NCI-H345 (cell line): ENCODE data around the gene TNNT3.
"Not testable (repeated sequence)": the region's sequence is repeated elsewhere in the genome, so short reads cannot be mapped to it uniquely, and the experiment has no call there.

Experiments
- DNase-seq: peaks from one replicate; lab custom pipeline; 2025; lab: John Stamatoyannopoulos, UW

TNNT3 gene

DNA sequence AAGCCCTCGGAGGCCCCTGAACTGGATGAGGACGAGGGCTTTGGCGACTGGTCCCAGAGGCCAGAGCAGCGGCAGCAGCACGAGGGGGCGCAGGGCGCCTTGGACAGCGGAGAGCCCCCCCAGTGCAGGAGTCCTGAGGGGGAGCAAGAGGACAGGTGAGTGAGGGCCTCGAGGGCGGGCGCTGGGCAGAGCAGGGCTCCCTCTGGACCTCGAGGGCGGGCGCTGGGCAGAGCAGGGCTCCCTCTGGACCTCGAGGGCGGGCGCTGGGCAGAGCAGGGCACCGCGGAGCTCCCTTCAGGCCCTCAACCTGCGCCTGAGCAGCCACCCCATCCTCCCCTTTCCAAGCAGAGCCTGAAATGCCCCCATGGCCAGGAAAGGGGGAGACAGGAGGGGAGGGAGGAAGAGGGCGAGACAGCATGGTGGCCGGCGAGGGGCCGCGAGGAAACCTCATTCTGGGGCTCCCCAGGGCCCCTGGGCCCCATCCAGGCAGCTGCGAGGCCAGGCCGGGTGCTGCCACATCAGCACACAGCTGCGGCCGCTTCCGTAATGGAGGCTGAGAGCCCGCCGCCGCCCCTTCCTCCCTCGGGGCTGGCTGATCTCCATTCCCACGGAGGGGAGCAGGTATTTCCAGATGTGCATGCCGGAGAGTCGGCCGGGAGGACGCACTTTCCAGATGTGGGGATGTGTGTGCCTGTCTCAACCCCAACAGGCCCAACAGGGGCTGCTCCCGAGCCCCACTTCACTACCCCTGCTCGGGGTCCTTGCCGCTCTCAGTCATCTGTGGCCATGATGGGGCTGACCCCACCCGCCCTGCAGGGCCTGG is 37.9 kb upstream of the TNNT3 start:
- DNase-seq = no peak

DNA sequence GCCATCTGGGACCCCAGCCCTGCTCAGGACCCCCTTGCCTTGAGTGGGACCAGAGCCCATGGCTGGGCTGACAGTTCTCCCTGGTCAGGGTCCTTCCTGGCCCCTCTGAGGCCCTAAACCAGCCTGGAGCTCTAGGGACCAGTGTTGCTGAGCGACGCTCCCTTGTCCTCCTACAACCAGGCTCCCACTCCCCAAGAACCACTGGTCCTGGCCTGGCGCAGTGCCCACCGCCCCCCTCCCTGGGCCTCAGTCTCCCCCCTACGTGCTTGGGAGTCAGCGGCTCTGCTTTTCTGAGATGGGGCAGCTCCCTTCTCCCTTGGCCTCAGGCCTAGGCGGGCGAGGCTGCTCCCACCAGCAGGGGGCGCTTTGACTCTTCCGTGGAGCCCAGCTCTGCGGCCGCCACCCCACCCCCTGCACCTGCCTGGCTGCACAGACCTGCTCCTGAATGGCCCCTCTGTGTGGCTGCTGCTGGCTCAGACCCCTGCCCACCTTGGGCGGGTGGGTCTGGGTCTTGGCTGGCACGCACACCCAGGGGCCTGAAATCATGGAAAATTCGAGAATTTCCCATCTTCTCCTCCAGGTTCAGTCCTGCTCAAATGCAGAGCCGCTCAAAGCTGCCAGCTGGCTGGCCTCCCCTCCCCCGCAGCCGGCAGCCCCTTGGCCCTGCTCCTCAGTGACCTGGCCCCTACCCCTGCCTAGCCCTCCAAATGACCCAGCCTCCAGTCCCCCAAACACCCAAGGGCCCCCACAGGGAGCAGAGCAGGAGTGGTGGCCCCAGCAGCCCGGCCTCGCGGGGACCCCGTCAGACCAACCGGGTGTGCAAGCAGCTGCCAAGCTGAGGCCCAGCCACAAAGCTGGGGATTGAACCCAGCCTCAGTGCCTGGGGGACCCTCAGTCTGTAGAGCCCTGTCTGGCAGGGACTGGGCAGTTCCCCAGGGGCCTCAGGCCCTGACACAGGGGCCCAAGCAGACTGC is 37.0 kb upstream of the TNNT3 start:
- DNase-seq = peak; percentile 81

DNA sequence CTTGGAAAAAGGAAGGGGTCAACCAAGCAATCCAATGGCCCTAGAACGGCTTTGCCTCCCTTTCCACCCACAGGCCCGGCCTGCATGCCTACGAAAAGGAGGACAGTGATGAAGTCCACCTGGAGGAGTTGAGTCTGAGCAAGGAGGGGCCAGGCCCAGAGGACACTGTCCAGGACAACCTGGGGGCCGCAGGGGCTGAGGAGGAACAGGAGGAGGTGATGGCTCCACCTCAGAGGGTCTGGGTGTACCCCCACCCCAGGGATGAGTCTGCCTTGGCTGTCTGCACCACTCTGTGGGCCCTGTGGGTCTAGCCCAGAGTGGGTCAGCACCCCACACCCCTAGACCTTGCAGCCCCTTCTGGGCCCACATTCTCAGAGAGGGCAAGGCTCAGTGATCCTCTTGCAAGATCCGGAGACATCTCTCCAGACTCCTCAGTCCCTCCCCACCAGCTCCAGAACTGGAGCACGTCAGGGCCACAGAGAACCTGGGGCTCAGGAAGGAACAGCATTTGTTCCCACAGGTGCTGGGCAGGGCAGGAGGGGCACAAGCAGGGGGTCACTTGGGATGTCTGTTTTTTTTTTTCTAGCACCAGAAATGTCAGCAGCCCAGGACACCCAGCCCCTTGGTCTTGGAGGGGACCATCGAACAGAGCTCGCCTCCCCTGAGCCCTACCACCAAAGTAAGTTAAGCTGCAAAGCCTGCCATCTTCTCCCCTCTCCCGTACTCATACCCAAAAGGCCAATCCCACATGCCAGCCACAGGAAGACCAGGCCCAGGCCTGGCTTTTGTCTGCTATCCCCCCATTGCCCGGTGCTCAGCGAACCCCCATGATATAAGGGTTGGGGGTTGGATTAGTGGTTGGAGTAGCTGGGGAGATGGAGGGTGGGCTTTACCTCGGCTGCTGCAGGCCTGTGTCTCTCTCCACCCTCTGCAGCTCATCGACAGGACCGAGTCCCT is 35.9 kb upstream of the TNNT3 start:
- no peak for DNase-seq

DNA sequence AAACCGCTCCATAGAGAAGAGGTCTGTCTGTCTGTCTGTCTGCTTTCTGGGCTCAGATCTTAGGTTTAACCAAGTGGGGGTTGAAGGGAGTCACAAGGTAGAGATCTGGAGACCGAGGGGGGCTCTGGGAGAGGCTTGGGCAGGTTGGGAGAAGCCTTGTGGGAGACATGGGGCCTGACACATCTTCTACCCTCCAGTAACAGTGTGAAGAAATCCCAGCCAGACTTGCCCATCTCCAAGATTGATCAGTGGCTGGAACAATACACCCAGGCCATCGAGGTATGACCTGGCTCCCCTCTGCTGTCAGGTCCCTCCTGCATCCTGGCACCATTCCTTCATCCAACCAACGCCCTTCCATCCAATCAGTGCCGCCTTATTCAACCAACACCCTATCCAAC is 35.2 kb upstream of the TNNT3 start:
- no peak for DNase-seq

DNA sequence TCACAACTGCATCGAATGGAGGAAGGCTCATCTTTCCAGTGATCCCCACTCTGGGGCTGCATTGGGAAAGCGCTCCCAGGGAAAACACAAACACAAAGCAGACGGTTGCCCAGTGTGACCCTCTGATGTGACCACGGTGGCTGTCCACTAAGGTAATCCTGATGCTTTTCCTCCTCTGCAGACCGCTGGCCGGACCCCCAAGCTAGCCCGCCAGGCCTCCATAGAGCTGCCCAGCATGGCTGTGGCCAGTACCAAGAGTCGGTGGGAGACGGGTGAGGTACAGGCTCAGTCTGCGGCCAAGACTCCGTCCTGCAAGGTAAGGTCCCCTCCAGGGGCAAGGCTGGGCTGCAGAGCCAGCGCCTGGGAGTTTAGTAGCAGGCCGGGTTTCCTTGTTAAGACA is 33.0 kb upstream of the TNNT3 start:
- not testable (repeated sequence) for DNase-seq

DNA sequence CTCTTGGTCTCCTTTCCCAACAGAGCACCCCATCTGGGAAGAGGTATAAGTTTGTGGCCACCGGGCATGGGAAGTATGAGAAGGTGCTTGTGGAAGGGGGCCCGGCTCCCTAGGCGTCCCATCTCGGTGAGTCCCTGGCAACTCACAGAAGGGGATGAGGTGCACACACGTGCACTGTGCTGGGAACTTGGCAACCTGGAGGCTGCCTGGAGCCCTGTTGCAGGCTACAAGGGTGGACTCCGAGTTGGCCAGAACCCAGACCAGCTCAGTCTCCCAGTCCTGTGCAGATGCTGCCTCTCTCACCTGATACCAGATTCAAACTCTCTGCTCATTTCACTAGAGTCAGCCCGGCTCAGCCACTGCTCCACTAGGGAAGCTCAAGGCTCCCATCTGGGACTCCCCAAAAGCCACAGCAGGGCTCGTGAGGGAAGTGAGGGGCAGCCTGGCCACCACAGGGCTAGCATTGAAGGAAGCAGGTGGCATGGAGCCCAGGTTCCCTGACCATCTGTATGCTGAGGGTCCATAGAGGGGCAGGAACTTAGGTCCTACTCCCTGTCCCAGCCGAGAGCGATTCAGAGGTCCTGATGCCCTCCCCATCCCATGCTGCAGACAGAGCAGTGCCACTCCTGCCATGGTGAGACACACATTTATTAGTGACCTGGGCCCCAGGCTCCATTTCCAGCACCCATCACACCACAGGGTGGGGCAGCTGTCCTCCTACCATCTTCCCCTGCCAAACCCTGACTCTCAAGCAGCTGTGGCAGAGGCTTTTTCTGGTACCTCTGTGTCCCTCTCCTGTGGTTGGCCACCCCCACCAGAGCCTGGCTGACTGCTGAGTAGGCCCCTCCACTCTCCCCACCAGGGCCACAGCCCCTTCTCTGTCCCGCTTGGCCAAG is 31.8 kb upstream of the TNNT3 start:
- DNase-seq = no peak

DNA sequence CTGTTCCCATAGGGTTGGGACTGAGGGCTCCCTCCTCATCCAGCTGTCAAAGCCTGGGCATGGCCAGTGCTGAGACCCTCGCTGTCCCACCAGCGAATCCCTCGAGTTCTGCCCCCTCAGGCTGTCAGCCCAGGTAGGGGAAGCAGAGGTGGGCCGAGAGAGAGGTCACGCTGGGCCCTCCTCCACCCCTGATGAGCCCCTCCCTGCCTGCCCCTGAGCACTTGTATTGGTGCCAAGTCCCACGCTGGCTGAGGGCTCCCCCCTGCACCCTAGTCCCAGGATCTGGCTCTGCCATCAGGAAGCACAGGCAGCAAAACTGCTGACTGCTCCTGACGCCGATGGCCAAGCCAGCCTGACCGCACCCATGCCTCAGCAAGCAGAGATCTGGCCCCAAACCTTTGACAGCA is 31.2 kb upstream of the TNNT3 start:
- DNase-seq = no peak

DNA sequence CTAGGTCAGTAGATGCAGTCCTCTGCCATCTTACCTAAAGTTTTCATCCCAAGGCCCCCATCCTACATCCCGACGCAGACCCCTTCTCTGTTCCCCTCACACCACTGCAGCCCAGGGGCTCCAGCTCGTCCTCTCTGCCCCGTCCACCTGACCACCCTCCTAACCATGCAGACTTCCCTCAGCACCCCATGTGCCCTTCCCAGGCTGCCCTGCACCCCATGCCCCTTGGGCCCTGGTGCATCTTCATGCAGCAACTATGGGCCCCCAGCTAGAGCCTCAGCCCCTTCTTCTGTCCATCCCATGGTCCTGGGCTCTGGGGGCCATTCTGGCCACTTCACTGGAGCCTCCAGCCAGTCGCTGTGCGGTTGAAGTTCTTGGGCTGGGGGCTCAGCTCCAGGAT is 30.7 kb upstream of the TNNT3 start:
- no peak for DNase-seq

DNA sequence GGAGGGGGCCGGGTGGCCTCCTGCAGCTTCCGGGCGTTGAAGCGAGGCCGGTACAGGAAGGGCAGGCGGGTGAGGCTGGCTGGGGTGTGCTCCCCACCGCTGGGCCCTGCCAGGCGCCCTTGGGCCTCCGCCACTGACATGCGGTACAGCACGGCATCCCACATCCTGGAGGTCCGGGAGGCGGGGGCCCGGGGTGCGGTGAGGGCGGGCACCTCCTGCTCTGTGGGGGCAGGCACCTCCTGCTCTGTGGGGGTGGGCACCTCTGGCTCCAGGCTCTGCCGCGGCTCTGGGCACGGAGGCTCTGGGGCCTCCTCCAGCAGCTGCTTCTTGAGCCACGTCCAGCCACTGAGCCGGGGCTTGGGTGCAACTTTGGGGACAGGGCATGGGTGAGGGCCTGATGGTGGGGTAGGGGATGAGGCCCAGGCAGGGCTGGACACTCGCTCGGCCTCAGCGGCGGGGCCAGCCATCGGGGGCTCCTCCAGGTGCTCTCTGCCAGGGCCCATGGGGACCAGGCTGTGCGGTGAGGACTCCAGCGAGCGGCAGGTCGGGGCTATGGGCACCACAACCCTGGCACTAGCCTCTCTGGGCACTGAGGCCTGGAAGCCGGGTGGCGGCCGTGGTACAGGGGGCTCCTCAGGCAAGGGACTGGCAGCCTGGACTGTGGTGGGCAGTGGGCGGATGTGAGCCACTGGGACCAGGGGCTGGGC is 30.1 kb upstream of the TNNT3 start:
- DNase-seq = no peak

DNA sequence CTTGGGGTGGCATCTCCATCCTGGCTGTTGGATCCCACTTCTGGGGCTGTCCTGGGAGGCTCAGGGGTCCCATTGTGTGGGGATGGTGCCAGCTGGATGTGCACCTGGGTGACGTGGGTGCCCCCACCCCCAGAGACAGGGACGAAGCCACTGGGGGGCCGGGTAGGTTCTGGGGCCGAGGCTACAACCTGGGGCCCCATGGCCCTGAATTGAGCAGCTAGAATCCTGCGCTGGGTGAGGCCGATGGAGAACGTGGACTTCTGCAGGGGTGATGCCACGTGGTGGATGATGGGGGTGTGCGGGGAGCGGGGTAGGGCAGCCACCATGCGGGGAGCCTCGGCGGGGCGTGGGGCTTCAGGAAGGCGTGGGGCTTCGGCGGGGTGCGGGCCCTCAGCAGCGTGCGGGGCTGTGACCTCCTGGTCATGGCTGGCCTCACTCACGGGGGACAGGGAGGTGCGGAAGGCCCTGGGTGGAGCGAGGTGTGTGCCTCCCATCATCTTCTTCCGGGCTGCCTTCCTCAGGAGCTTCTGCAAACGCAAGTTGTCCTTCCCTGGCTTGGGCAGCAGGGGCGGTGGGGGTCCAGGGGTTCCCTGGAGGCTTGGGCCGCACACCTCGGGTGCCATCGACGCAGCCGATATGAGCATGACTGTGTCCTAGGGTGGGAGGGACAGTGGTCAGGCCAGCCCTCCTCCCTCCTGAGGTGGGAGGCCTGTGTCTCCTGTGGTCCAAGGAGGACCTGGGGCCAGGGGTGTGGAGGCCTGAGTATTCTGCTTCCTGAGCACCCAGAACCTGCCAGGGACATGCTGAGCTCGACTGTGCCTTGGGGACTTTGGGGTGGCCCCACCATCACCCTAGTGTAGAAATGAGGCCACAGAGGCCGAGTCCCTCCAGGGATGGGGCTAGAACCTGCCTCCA is 29.3 kb upstream of the TNNT3 start:
- no peak for DNase-seq

DNA sequence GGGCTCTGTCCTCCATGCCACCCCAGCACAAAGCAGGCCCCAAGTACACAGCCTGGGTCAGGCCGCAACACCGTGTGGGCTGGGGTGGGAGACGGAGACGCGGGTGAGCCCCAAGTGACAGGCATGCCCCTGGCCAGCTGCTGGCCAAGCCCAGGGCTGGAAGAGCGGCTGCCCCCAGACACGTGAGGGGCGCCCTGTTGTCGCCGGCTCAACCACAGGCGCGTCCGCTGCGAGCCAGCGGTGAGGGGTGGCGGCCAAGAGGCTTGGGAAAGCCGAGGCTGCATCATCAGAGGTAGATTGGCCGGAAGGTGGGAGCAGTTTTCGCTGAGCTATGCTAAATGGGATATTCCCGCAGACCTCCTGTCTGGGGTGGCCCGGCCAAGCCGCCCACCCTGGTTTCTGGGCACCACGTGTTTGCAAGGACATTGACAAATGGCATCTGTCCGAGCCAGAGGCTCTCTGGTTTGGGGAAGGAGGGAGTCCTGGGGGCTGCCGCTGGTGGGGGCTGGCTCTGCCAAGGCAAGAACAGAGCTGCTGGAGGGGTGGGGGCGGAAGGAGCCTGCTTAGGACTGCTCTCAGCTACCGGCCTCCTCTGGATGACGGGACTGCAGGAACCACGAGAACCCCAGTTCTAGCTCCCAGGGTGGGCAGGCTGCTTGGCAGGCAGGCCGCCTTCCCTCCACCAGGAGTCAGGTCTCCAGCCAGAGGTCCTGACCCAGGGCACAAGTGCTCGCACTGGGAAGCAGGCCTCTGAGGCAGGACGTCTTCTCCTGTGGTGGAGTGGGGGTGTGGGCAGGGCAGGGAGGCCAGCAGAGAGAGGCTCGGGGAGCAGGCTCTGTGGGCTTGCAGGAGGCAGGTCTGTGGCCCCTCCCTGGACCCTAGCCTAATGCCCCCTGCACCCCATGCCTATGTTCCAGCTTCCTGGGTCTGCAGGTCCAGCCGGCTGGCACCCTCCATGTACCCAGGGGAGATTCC is 28.4 kb upstream of the TNNT3 start:
- no peak for DNase-seq

DNA sequence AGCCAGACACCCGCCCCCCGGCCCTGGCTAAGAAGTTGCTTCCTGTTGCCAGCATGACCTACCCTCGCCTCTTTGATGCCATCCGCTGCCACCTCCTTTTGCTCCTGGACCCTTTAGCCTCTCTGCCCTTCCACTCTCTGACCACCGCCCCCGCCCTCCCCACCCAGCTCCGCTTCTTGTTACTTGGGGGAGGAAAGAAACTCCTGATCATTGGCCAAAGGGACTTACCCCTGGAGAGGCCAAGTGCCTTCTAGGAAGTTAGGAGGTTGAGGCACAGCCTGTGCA is 27.7 kb upstream of the TNNT3 start, which contains the start of gene PRR33:
TSS of gene PRR33 (minus strand) at position 65 of the 285 bp plus-strand sequence. CDS start 1,311 bp downstream, outside the sequence.
- no peak for DNase-seq

DNA sequence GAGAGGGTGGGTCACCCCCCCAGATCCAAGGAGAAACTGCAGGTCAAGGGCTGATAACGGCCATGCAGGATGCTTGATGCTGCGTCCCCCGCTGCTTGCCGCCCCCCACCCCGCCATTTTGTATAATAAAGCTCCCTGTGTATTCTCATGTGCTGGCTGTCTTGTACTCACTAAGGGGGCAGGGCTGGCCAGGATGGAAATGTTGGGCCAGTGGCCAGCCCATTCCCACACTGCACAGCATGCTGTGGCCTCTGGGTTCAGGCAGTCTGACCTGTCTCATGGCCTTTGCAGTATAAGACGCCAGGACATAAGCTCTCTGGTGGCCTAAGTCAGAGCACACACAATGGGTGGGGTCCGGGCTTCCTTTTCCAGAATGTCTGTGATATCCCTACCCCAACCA is 27.4 kb upstream of the TNNT3 start:
- no peak for DNase-seq

DNA sequence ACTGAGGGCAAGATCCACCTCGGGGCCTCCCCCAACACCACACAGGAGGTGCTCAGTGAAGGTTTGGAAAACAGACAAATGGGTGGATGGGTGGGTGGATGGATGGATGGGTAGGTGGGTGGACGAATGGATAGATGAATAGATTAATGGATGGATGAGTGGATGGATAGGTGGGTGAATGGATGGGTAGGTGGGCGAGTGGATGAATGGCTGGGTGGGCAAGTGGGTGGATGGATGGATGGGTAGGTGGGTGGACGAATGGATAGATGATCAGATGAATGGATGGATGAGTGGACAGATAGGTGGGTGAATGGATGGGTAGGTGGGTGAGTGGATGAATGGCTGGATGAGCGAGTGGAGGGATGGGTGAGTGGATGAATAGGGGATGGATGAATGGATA is 26.9 kb upstream of the TNNT3 start:
- no peak for DNase-seq

DNA sequence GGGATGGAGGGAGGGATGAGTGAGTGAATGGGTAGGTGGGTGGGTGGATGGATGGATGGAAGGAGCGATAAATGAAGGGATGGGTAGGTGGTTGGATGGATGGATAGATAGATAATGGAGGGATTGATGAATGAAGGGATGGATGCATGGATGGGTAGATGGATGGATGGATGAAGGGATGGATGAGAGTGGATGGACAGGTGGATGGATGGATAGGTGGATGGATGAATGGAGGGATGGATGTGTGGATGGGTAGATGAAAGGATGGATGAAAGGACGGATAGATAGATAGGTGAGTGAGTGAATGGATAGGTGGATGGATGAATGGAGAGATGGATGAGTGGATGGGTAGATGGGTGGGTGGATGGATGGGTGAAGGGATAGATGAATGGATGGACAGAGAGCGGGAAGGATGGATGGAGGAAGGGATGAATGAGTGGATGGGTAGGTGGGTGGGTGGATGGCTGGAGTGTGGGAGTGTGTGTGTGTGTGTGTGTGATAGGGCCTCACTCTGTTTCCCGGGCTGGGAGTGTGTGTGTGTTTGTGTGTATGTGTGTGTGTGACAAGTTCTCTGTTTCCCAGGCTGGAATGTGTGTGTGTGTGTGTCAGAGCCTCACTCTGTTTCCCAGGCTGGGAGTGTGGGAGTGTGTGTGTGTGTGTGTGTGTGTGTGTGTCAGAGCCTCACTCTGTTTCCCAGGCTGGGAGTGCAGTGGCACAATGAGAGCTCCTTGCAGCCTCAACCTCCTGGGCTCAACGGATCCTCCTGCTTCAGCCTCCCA is 25.7 kb upstream of the TNNT3 start:
- no peak for DNase-seq

DNA sequence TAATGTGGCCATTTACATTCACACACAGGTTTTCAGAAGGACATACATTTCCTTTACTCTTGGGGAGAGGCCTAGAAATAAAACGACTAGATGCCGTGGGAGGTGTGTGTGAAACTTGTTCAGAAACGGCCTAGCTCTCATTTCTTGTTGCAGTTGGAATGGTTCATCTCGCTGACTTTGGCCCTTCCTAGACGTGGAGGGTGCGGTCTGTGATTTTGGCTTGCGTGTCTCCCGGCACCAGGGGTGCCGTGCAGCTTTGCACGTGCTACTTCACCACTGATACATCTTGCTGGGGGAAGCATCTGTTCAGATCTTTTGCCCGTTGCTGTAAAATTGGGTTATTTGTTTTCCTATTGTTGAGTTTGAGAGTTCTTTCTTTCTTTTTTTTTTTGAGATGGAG is 24.7 kb upstream of the TNNT3 start:
- no peak for DNase-seq

DNA sequence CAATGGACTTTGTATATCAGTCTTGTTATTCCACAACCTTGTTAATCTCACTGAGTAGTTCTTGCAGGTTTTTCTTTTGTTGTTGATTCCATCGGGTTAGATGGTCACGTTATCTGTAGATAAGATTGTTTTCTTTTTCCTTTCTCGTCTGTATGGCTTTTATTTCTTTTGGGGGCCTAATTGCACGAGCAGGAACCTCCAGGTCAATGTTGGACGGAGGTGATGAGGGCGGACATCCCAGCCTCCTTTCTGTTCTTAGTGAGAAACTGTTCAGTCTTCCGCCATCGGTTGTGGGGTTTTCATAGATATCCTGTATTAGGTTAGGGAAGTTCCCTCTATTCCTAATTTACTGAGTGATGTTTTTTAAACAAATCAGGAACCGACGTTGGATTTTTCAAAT is 23.0 kb upstream of the TNNT3 start:
- DNase-seq = no peak
